DMS53 treated with DMSO at 0.1 percent for 48 hours (cell line): ENCODE results near the gene FOSB.
A peak's percentile ranks its signal among the peaks of the same experiment; 100 is the strongest.
"Not testable (repeated sequence)": the region's sequence is repeated elsewhere in the genome, so short reads cannot be mapped to it uniquely, and the experiment has no call there.

Experiments used
- DNase-seq: peaks from one replicate; lab custom pipeline; 2025; ENCODE audit not compliant: unreplicated experiment; lab: John Stamatoyannopoulos, UW

FOSB gene

DNA sequence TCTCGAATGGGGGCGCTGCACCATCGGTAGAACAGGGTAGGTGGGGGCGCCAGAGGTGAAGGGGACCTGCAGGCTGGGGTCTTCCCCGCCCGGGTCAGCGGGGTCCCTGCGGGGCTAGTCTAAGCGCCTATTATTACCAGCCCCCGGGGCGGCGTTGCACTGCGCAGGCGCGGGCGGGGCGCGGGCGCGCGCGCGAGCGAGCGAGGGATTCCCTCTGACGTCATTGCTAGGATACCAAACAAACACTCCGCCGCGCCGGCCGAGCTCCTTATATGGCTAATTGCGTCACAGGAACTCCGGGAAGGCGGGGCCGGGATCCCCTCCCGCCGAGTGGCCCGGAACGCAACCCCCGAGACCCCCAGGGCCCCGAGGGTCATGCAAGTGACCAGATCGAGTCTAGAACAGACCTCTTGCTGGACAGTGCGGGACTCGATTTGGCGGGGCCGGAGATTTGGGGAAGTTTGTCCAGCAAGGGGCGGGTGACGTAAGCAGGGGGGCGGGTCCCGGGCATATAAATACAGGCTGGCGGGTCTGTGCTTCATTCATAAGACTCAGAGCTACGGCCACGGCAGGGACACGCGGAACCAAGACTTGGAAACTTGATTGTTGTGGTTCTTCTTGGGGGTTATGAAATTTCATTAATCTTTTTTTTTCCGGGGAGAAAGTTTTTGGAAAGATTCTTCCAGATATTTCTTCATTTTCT, at the start of gene FOSB:
Gene FOSB (plus strand): TSS at position 541 of the 703 bp plus-strand sequence. CDS start 591 bp downstream, outside the sequence.
- peak; percentile 73 for DNase-seq

DNA sequence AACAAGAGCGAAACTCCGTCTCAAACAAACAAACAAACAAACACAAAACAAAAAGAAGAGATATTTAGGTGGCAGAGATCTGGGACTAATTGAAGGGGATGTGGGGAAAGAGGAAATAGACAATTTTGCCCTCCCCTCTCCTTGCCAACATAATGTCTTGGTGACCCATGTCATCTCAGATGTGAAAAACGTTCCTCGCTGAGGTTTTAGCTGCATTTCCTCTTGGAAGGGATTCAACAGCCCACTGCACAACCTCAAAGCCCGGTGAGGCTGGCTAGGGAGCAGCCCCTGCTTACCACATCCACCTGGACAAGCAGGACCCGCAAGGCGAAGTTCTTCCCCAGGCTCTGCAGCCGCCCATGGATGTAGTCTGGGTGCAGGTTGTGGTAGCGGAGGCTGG, 49.0 kb upstream of the FOSB start:
- no peak for DNase-seq

DNA sequence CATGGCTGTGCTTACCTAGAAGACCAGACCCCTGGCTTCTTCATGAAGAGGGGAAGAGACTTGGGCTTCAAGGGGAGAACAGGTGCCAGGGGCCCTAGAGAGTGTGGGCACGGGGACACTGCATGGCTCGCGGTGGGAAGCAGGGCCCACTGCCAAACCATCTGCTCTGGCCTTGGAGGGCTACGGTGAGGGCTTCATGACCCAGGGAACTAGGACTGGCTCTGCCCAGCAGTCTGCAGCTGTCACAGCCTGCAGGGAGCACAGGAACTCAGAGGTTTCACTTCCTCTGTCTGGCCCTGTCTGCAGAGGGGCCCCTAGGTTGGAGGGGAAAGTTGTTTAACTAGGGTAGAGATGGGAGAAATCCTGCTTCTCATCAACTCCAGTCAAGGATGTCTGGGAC, 48.4 kb upstream of the FOSB start:
- DNase-seq = no peak

DNA sequence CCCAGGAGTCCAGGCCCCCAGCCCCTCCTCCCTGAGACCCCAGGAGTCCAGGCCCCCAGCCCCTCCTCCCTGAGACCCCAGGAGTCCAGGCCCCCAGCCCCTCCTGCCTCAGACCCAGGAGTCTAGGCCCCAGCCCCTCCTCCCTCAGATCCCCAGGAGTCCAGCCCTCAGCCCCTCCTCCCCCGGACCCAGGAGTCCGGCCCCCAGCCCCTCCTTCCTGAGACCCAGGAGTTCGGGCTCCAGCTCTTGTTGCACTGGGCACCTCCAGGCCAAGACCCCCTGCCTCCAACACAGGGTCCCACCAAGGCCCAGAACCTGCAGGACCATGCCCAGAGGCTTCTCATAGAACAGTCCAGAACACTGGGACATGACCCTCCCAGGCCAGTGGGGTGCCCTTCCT, 47.9 kb upstream of the FOSB start:
- DNase-seq = no peak

DNA sequence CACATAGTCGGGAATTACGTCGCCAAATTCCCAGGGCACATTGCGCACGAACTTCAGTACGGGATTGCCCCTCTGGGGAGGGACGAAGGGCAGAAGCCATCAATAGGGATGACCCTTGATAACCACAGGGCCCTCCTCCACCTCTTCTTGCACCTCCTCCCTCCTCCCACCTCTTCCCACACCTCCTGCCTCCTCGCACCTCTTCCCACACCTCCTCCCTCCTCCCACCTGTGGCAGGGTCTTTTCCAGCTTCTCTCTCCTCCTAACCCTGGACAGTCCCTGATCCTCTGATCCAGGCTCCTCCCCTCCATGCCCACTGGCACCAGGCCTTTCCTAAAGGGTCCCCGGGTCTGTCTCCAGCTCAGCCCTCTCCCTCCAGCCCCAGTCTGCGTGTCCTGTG, 47.4 kb upstream of the FOSB start:
- DNase-seq = no peak

DNA sequence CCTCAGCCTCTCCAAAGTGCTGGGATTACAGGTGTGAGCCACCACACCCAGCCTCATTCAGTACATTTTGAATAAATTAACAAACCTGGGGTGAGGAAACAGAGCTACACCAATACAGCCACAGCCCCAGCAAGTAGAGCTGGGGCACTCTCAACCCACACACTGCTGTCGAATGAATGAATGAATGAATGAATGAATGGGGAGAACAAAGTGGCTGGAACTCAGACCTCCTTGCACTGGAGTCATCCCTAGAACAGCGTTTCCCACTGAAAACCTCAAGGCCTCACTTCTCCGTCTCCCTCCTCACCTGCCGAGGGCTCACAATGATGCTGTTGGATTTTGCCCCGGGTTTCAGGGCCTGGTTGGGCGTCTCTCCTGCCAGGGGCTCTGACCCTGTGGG, 46.9 kb upstream of the FOSB start:
- no peak for DNase-seq

DNA sequence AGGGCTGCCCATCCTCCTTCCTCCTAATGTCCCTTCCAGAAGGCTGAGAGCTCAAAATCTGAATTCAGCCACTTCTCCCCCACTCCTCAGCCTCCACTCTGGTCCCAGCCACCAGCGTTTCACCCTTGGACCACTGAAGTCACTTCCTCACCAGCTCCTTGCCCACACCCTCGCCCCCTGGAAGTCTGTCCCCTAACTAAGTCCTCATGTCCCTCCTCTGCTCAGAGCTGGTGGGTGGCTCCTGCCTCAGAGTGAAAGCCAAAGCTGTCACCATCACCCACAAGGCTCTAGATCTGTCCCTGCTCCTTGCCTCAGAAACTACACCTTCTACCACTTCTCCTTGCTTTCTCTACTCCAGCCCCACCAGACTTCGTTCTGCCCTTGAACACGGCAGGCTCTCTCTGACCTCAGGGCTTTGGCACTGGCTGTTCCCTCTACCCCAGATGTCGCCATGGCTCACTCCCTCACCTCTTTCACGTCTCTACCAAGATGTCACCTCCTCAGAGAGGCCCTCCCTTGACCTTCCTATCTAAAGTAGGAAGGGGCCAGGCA, 45.8 kb upstream of the FOSB start:
- no peak for DNase-seq

DNA sequence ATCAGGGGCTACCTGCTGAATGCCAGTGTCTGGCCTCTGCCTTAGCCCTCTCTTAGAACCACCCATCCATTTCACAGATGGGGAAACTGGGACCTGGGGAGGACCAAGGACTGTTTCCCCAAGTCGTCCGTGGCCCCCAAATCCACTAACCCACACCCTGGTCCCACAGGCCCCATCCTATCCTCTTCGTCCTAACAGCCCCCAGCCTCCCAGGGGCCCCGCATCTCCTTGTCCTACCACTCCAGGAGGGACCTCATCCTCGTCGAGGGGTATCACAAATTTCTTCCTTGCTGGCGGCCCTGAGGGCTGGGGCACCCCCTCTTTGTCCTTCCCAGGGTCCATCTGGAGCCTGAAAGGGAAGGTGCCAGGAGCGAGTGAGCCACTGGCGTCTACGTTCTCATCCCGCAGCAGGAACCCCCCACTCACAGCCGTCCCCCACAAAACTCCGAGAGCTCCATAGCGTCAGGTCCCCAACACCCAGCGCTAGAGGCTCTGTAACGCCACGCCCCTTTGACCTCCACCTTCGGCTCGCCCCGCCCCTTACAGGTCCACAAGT, 44.7 kb upstream of the FOSB start:
- DNase-seq = no peak

DNA sequence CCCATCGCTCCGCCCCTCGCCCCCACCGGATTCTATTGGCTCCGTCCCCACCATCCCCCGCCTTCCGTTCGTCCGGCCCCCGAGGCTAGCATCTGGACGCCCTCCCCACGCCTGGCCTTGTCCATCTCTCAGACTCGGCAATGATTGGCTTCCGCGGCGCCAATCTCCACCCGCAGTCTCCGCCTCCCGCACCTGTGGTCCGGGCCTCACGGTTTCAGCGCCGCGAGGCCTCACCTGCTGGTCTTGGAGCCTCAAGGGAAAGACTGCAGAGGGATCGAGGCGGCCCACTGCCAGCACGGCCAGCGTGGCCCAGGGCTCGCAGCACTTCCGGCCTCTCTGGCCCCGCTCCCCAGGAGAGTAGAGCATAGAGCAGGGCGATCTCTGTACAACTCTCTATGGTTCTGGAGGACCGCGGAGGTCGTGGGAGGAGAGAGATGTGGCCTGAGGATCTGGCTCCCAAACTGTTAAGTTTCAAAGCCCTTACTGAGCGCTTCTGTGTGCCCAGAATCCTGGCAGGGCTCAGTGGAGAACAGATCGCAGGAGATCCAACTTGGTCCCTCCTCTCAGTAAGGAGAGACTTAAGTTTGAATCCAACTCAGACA, 44.1 kb upstream of the FOSB start, which contains the start of gene ERCC1:
Gene ERCC1 (minus strand): TSS at position 329 of the 602 bp plus-strand sequence. CDS start 543 bp downstream, outside the sequence.
- DNase-seq = peak; percentile 88

DNA sequence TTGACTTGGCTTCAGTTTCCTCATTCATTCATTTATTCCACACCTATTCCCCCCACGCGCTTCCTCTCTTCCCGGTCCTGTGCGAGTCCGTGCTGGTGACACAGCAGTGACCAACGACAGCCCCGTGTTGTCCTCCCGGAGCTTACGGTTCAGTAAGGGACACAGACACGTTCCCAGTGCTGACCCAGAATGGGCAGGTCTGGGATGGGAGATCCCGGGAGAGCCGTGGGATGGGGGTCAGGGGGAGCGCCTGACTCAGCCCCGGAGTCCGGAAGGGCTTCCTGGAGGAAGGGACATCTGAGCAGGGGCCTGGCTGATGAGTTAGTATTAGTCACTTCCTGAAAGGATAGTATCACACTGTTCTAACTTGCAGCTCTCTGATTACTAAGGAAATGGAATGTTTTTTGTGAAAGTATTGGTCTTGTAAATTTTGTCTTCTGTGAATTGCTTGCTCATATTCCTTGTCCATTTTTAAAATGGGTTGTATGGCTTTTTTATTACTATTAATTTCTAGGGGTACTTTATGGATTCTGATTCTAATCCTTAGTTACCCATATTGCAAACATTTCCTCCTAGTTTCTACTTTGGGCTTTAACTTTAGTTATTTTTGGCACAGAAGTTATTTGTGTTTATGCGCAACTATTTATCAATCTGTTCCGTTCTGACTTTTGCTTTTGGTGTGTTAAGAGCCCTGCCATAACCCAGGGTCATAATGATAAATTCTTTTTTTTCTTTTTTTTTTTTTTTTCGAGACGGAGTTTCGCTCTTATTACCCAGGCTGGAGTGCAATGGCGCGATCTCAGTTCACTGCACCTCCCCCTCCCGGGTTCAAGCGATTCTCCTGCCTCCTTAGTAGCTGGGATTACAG, 43.4 kb upstream of the FOSB start:
- peak; percentile 76 for DNase-seq

DNA sequence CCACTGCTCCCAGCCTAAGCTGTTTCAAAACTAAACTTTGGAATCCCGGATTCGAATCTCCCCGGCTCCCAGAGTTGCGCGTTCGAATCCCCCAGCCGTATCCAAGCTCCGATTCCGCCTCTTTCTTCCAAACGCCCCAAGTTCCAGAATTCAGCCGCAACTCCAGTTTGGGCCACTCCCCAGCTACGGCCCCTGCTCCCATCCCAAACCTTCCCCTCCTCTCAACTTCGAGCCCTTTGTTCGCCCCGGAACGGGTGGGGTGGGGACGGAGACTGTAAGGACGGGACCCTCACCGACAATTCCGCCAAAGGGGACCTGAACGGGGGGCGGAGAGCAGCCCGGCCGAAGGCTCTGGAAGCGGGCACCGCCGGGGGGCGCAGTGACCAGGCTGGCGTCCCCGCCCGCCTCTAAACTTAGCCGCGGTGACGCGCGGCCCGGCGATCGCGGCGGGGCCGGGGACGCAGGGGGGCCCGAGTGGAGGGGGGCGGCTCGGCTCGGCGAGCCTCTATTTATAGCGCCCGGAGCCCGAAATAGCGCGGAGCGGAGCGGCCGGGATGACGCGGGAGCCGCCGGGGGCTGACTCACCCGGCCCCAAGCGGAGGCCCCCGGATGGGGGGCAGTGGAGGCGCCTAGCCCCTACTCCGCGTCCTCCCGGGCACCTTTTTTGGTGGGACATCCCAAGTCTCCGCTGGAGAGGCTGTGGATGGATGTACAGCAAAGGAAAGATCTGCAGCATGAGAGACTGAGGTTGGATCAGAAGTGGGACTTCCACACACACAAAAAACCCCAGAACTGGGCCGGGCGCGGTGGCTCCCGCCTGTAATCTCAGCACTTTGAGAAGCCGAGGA, 39.2 kb upstream of the FOSB start:
- DNase-seq = no peak

DNA sequence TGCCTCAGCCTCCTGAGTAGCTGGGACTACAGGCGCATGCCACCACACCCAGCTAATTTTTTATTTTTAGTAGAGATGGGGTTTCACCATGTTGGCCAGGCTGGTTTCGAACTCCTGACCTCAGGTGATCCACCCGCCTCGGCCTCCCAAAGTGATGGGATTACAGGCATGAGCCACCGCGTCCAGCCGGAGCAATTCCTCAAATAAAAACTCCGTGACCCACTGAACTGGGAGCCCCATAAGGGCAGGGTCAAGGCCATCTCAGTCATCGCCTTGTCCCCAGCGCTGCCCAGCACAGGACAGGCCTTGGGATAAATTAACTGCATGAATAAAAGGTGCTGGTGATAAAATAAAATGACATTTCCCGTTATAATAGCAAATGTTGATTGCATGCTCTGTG, 37.9 kb upstream of the FOSB start:
- DNase-seq = not testable (repeated sequence)

DNA sequence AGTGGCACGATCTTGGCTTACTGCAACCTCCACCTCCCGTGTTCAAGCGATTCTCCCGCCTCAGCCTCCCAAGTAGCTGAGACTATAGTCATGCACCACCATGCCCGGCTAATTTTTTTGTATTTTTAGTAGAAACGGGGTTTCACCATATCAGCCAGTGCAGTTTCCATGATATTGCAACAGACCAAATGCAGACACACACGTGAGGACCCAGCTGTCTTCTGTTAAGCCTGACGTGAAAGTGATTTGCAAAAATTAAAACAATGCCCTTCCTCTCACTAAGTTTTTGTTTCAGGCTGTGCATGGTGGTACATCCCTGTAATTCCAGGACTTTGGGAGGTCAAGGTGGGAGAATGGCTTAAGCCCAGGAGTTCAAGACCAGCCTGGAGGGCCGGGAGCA, 36.8 kb upstream of the FOSB start:
- DNase-seq = not testable (repeated sequence)

DNA sequence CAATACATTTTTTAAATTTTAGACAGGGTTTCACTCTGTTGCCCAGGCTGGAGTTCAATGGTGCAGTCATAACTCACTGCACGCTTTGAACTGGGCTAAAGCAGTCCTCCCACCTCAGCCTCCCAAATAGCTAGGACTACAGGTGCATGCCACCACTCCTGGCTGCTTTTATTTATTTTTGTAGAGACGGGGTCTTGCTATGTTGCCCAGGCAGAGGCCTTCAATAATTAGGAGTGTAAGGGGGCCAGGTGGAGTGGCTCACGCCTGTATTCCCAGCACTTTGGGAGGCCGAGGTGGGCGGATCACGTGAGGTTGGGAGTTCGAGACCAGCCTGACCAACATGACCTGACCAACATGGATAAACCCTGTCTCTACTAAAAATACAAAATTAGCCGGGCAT, 35.3 kb upstream of the FOSB start:
- DNase-seq = not testable (repeated sequence)

DNA sequence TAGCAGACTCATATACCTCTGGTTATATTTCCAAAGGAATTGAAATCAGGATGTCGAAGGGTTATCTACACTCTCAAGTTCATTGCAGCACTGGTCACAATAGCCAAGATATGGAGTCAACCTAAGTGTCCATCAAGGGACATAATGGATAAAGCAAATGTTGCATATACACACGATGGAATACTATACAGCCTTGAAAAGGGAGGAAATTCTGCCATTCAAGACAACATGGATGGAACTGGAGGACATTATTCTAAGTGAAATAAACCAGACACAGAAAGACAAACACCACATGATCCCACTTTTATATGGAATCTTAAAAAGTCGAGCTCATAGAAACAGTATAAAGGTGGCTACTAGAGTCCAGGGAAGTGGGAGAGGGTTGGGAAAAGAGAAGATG, 30.5 kb upstream of the FOSB start:
- DNase-seq = no peak

DNA sequence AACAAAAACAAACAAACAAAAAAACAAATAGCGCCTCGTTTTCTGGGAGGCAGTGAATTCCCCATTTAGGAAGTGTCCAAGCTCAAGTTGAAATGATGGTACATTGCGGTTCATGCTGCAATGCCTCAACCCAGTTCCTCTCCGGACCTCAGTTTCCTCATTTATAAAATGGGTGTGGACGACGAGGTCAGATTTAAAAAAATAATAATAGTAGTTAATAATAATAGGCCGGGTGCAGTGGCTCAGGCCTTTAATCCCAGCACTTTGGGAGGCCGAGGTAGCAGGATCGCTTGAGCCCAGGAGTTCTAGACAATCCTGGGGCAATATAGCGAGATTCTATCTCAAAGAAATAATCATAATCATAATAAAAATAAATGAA, 28.6 kb upstream of the FOSB start:
- DNase-seq = no peak

DNA sequence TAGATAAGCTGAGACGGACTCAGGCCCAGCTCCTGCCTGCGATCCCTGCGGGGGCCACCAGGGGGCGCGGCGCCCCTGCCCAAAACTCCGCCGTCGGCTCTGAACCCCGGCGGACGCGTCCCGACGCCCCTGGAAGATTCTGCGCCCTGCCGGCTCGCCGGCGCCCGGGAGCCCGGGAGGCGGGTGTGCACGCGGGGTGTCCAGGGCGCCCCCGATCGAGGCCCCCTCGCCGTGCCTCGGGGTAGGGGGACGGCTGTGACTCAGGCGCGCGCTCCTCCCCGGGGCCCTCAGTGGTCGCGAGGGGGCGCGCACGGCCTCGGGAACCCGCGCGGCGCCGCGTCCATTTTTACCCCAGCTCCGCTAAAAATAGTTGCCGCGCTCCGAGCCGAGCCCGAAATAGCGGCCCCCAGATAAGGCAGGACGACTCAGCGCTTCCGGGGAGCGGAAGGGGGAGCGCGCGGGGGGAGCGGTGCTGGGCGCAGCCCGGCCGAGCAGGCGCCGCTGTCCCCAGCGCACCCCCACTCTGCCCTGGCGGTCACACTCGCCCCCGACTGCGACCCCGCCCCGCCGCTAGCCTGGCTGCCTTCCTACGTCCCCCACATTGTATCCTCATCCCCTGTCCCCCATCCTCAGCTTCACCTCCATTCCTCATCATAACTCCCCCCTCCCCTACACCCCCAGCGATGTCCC, 28.1 kb upstream of the FOSB start:
- peak; percentile 13 for DNase-seq

DNA sequence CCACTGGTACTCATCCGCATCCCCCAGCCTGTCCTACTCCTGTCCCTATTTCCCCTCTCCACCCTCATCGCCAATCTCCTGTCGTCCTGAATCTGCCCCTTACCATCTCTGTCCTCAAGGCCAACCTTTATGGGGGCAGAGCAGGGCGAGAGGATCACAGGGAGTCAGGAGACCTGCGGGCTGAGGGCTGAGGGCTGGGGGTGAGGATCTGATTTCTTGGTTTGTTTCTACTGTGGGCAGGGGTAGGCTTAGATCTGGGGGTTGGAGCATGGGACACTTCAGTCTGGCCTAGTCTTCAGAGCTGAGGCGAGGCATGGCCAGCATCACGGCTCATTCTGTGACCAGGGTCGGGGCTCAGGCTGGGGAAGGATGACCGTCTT, 27.5 kb upstream of the FOSB start:
- no peak for DNase-seq

DNA sequence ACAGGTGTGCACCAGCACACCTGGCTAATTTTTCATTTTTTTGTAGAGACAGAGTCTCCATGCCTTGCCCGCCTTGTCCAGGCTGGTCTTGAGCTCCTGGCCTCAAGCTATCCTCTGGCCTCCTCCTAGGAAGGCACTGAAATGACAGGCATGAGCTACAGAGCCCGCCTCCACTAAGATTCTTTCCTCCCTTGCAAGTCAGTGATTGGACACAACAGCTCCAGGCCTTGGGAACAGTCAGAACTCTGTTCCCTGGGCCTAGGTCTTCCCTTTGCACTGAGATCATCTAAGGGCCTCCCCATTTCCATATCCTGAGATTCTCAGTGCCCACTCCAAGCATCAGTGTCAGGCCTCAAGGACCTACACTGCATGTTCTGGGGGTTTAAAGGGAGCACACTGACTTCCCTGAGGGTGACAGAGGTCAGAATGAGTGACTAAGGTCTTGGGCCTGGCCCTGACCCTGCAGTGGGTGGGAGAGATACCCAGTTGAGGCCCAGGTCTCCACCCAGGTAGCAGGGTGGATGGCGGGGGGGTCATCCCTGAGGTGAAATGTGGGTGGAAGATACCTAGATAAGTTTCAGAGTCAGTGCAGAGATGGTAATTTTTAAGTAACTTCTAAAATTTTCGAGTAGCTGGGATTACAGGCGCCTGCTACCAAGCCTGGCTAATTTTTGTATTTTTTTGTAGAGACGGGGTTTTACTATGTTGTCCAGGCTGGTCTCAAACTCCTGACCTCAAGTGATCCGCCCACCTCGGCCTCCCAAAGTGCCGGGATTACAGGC, 26.7 kb upstream of the FOSB start:
- DNase-seq = no peak
